Fibroblast of pulmonary artery (primary cell): ENCODE data around the gene TMEM50B.
"Not testable (repeated sequence)": the region's sequence is repeated elsewhere in the genome, so short reads cannot be mapped to it uniquely, and the experiment has no call there.

Experiments used
- DNase-seq: peaks from one replicate; pipeline ENCODE4 v3.0.0-alpha.2; 2010; ENCODE audit warnings: low read depth
- H3K4me3 ChIP-seq: replicated peaks from 2 replicates; pipeline ENCODE4 v1.5.1; 2011; ENCODE audit warnings: low read depth, mild to moderate bottlenecking, control low read depth, low read length, moderate library complexity
- CTCF ChIP-seq: IDR thresholded peaks from 2 replicates; pipeline ENCODE4 v1.5.1; 2011; ENCODE audit warnings: mild to moderate bottlenecking, control low read depth, low read length, inconsistent platforms; ENCODE audit errors: missing control alignments

TMEM50B gene

GRCh38 chr21:33478935-33479678 is 667 bp downstream of the TMEM50B start:
- DNase-seq = peak; percentile 31
- no peak for TF ChIP-seq CTCF
- H3K4me3 ChIP-seq = peak overlapping the region; percentile 87

GRCh38 chr21:33478182-33478581 is 1.6 kb downstream of the TMEM50B start:
- H3K4me3 ChIP-seq = peak overlapping the region; percentile 87
- no peak for DNase-seq
- TF ChIP-seq CTCF = no peak

GRCh38 chr21:33477066-33477465 is 2.7 kb downstream of the TMEM50B start:
- H3K4me3 ChIP-seq = no peak overlapping the region
- TF ChIP-seq CTCF = no peak
- DNase-seq = no peak

GRCh38 chr21:33473344-33473743 is 6.4 kb downstream of the TMEM50B start:
- H3K4me3 ChIP-seq = no peak overlapping the region
- DNase-seq = no peak
- no peak for TF ChIP-seq CTCF

GRCh38 chr21:33470701-33471100 is 9.1 kb downstream of the TMEM50B start:
- H3K4me3 ChIP-seq = no peak overlapping the region
- no peak for TF ChIP-seq CTCF
- DNase-seq = no peak

GRCh38 chr21:33469183-33469582 is 10.6 kb downstream of the TMEM50B start:
- not testable (repeated sequence) for DNase-seq, H3K4me3 ChIP-seq

GRCh38 chr21:33461538-33462250 is 18.1 kb downstream of the TMEM50B start:
- TF ChIP-seq CTCF = no peak
- DNase-seq = no peak
- no peak overlapping the region for H3K4me3 ChIP-seq
